Measurements from ENCODE around the gene SOX18. TPM values are rescaled to one million over a fixed set of nuclear protein-coding genes. Genes with fewer than 3 reads are reported as not detected.

Gene SOX18
- total RNA-seq, 3 donors from 2014 or later, result 4.7 to 20.0 (median 12.6) TPM

- TF ChIP-seq CTCF (IDR thresholded peaks at IDR 0.05), result no peak
- no peak overlapping the region for H3K4me3 ChIP-seq
- ATAC-seq, result no peak
- no peaks in the 10 kb centered on the region for H3K9me3 ChIP-seq
- H3K4me1 ChIP-seq (ENCODE audit: low read depth), result peaks cover 12% of the 10 kb centered on the region
- no peak for DNase-seq
- no peaks in the 10 kb centered on the region for H3K36me3 ChIP-seq (ENCODE audit: low read depth)
- intact Hi-C loops (cut with DNase I, micrococcal nuclease), result no loop called here
Measured at GRCh38 chr20:64041040-64041780, 8.2 kb downstream of the SOX18 start.

DNA sequence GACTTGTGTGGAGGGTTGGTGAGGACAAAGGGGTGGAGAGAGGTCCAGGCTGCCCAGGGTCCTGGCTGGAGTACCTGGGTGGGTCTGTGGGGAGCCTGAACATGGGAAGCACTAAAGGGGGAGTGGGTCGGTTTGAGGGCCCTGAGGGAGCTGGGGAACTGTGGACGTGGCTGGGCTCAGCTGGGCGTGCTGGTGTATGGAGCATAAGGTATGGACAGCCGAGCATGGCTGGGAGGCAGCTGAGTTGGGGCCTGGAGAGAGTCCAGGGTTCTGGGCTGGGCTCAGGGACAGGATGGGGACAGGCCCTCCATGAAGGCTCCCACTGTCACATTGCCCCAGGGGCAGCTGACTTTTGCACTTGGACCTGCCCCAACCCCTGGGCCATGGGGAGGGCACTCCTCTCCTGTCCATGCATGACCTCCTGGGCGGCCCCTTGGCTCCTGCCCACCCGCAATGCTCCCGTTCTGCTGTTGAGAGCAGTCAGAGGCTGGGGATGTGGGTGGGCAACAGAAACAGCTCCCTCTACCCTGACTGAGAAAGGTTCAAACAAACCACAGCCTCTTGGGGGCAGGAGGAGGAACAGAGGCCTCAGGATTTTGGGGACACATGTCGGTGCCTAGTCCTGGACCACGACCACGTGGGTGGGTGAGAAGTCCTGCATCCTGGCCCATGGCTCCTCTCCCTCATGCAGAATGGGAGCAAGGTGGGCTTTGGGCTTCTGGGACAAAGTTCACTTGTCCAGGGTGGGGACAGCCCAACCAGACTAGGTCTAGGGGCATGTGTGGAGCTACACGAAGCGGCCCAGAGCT lies 9.0 kb downstream of the SOX18 start:
- intact Hi-C loops (cut with DNase I, micrococcal nuclease), result no loop called here
- H3K4me3 ChIP-seq, result no peak overlapping the region
- no peak for TF ChIP-seq CTCF (IDR thresholded peaks at IDR 0.05)
- no peaks in the 10 kb centered on the region for H3K9me3 ChIP-seq
- peaks cover 12% of the 10 kb centered on the region for H3K4me1 ChIP-seq (ENCODE audit: low read depth)
- ATAC-seq (no peak), DNase-seq (no peak)
- no peaks in the 10 kb centered on the region for H3K36me3 ChIP-seq (ENCODE audit: low read depth)

DNA sequence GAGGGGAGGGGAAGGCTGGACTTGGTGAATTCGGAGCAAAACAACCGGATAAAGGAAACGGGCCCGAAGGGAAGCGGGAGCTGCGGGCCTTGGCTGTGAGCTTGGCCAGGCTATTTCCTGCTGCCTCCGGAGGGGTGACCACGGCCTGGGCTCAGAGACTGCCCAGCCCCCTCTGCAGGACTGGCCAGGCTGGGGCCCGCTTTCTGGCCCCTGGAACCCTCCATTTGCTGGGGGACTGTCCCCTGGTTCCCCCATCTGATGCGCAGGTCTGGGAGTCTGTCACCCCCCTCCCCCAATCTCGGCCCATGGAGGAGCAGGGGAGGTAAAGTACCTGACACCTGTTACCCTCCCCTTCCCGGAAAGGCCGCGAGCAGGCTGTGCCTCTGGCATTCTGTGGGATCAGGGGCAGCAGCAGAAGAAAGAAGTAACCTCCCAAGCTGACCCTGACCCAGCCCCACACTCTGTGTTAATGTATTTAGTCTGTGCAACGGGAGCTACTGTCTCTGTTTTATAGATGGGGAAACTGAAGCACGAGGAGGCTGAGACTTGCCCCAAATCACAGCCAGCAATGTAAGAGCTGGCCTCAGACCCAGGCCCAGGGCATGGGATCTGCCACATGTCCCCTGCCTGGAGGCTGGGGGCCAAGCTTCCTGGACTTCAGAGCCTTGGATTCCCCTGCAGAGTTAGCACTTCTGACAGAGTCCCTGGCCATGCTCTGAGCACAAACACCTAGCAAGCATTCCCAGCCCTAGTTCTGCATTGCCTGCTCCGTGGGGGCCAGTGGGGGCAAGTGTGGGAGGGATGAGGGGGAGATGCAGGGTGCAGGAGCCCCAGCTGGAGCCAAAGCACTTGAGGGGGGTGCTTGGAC lies 9.9 kb downstream of the SOX18 start:
- no peak overlapping the region for H3K4me3 ChIP-seq
- no peaks in the 10 kb centered on the region for H3K9me3 ChIP-seq
- H3K4me1 ChIP-seq (ENCODE audit: low read depth), result peaks cover 12% of the 10 kb centered on the region
- TF ChIP-seq CTCF (IDR thresholded peaks at IDR 0.05), result no peak
- DNase-seq (no peak), ATAC-seq (peak; percentile 3)
- H3K36me3 ChIP-seq (ENCODE audit: low read depth), result no peaks in the 10 kb centered on the region
- intact Hi-C loops (cut with DNase I, micrococcal nuclease), result no loop called here

DNA sequence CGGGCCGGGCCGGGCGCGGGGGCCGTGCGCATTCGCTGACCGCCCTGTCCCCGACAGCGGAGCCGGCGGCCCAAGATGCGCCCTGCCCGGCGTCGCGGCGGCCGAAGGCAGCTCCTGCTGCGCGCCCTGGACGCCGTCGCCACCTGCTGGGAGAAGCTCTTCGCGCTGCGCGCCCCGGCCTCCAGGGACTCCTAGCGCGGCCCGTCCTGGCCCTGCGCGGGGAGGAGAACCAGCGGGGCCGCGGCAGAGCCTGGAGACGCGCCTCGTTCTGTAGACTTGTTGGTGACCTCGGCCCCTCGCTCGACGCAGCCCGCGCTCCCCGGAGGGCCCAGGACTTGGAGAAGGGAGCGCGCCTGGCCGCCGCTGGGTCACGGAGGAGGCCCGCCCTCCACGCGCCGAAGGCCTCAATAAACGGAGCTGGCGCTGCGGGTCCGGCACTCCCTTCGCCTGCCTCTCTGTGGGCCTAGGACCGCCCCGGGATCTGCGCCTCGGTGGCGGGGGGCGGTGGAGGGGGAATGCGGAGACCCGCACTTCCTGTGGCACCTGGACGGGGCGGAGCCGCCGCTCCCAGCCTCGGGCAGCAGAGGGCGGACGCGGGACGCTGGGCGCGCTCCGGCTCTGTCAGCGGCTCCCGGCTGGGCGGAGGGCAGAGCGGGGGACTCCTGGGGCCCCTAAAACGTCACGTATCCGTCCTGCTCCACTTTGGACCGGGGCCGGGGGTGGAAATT lies 10.7 kb downstream of the SOX18 start:
- no peaks in the 10 kb centered on the region for H3K9me3 ChIP-seq
- intact Hi-C loops (cut with DNase I, micrococcal nuclease), result no loop called here
- H3K36me3 ChIP-seq (ENCODE audit: low read depth), result no peaks in the 10 kb centered on the region
- DNase-seq (peak; percentile 83 to 87 (median 85)), ATAC-seq (peak; percentile 90)
- peaks cover 12% of the 10 kb centered on the region for H3K4me1 ChIP-seq (ENCODE audit: low read depth)
- no peak overlapping the region for H3K4me3 ChIP-seq
- TF ChIP-seq CTCF (IDR thresholded peaks at IDR 0.05), result peak; percentile 44

DNA sequence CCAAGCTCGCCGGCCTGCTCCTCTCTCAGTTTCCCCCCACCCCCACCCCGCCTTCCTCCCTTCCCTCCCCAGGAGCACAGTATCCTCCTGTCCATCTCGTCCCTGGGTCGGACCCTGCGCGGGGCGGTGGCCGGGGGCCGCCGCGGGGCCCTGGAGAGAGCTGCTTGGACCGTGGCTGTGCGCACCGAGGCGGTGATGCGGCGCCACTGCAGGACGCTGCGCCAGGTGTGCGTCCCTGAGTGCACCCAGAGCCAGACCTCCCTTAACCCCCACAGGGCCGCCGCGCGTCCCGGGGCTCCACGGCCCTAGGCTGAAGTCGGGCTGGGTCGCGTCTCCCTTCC lies 11.2 kb downstream of the SOX18 start:
- no peak for DNase-seq

More for the DNA sequence above, 11.2 kb downstream of the SOX18 start:
- H3K4me1 ChIP-seq (ENCODE audit: low read depth), result peaks cover 12% of the 10 kb centered on the region
- intact Hi-C loops (cut with DNase I, micrococcal nuclease), result no loop called here
- peak; percentile 62 for ATAC-seq
- TF ChIP-seq CTCF (IDR thresholded peaks at IDR 0.05), result no peak
- no peaks in the 10 kb centered on the region for H3K9me3 ChIP-seq
- H3K4me3 ChIP-seq, result no peak overlapping the region
- no peaks in the 10 kb centered on the region for H3K36me3 ChIP-seq (ENCODE audit: low read depth)

All from mucosa of descending colon (tissue), 3 donors.